ENCODE measurements around the gene MARCHF3.

- TF ChIP-seq POLR2AphosphoS5 (IDR thresholded peaks at IDR 0.05; ENCODE audit: low read depth, low read length) = no peak
- no peak for TF ChIP-seq POLR2A (IDR thresholded peaks at IDR 0.05; ENCODE audit: low read depth, low read length)
Observed at GRCh38 chr5:126982202-126982601, 48.2 kb downstream of the MARCHF3 start.

Measured in GM12892 (cell line).